GM21529 (cell line): ENCODE results near the gene KCNJ5.
"Not testable (repeated sequence)": the region's sequence is repeated elsewhere in the genome, so short reads cannot be mapped to it uniquely, and the experiment has no call there.

Source experiments
- ATAC-seq: cut with Tn5 transposase; IDR thresholded peaks from one replicate; pipeline ENCODE4 v1.9.1; 2021; ENCODE audit not compliant: unreplicated experiment

The KCNJ5 gene

GRCh38 chr11:128911239-128911638 lies 20.1 kb downstream of the KCNJ5 start:
- ATAC-seq, result no peak

- no peak for ATAC-seq
Observed at GRCh38 chr11:128911701-128912100, 20.5 kb downstream of the KCNJ5 start.

- no peak for ATAC-seq
Observed at GRCh38 chr11:128913806-128914205, 22.6 kb downstream of the KCNJ5 start.

- ATAC-seq, result no peak
Observed at GRCh38 chr11:128914216-128915148, 23.3 kb downstream of the KCNJ5 start.

GRCh38 chr11:128915149-128915521 lies 24.0 kb downstream of the KCNJ5 start:
- no peak for ATAC-seq

GRCh38 chr11:128916037-128916572 lies 24.9 kb downstream of the KCNJ5 start:
- no peak for ATAC-seq

- no peak for ATAC-seq
Observed at GRCh38 chr11:128916681-128917080, 25.5 kb downstream of the KCNJ5 start.

GRCh38 chr11:128917144-128917724 lies 26.1 kb downstream of the KCNJ5 start:
- no peak for ATAC-seq

GRCh38 chr11:128919216-128919615 lies 28.1 kb downstream of the KCNJ5 start:
- no peak for ATAC-seq

- ATAC-seq, result not testable (repeated sequence)
Observed at GRCh38 chr11:128919635-128920034, 28.5 kb downstream of the KCNJ5 start.

GRCh38 chr11:128920666-128921065 lies 29.5 kb downstream of the KCNJ5 start:
- no peak for ATAC-seq

GRCh38 chr11:128921793-128922192 lies 30.6 kb downstream of the KCNJ5 start:
- ATAC-seq, result no peak

GRCh38 chr11:128924104-128924503 lies 32.9 kb downstream of the KCNJ5 start:
- no peak for ATAC-seq

GRCh38 chr11:128924510-128925249 lies 33.5 kb downstream of the KCNJ5 start:
- no peak for ATAC-seq

GRCh38 chr11:128925250-128925600 lies 34.1 kb downstream of the KCNJ5 start:
- no peak for ATAC-seq

GRCh38 chr11:128926000-128926399 lies 34.8 kb downstream of the KCNJ5 start:
- no peak for ATAC-seq

GRCh38 chr11:128926437-128927107 lies 35.4 kb downstream of the KCNJ5 start:
- no peak for ATAC-seq

- ATAC-seq, result no peak
Observed at GRCh38 chr11:128927108-128927461, 35.9 kb downstream of the KCNJ5 start.

- no peak for ATAC-seq
Observed at GRCh38 chr11:128927683-128928336, 36.7 kb downstream of the KCNJ5 start.

GRCh38 chr11:128928400-128928799 lies 37.2 kb downstream of the KCNJ5 start:
- ATAC-seq, result peak; percentile 94

GRCh38 chr11:128929468-128929867 lies 38.3 kb downstream of the KCNJ5 start:
- ATAC-seq, result no peak
